ENCODE measurements around the gene ANKRD12.

GRCh38 chr18:9201224-9201623 lies 64.6 kb downstream of the ANKRD12 start:
- no peak for TF ChIP-seq REST (tag by site-specific recombination; IDR thresholded peaks at IDR 0.05)
- TF ChIP-seq ZNF19 (tag by site-specific recombination; IDR thresholded peaks at IDR 0.05; ENCODE audit: low read depth) = no peak
- TF ChIP-seq CTCF (tag by site-specific recombination; IDR thresholded peaks at IDR 0.05) = no peak
- TF ChIP-seq PBX3 (CRISPR knock-in tag; IDR thresholded peaks at IDR 0.05) = no peak
- no peak for TF ChIP-seq ZNF560 (tag by site-specific recombination; IDR thresholded peaks at IDR 0.05; ENCODE audit: borderline replicate concordance)
- no peak for TF ChIP-seq ZNF24 (tag by site-specific recombination; IDR thresholded peaks at IDR 0.05)
- no peak for TF ChIP-seq ZFP41 (tag by site-specific recombination; IDR thresholded peaks at IDR 0.05; ENCODE audit: borderline replicate concordance)
- no peak for TF ChIP-seq ZNF350 (tag by site-specific recombination; IDR thresholded peaks at IDR 0.05)
- no peak for TF ChIP-seq ZNF146 (tag by site-specific recombination; IDR thresholded peaks at IDR 0.05)
- no peak for TF ChIP-seq ATF2 (tag by site-specific recombination; IDR thresholded peaks at IDR 0.05; ENCODE audit: low read depth)
- TF ChIP-seq KLF7 (tag by site-specific recombination; IDR thresholded peaks at IDR 0.05; ENCODE audit: borderline replicate concordance) = no peak
- TF ChIP-seq ZNF521 (tag by site-specific recombination; IDR thresholded peaks at IDR 0.05) = no peak

Measured in HEK293 (cell line).